ENCODE data around the gene NEGR1.

Gene NEGR1

DNA sequence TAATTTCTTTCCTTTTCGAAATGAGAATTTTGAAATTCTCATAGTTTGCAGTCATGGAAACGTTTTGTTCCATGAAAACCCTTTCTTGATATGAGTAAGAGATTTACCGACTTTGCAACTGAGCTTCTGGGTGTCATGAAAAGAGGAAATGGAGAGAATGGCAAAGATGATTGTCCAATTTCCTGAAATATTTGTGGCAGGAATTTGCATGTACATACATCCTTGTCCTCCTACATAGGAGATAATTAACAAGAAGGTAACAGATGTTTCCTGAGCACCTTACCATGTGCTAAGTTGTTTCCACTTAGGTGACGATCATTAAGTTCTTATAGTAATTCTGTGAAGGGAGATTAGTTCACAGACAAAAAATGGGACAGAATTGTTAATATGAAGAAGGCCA lies 170.7 kb downstream of the NEGR1 start:
- no peak for DNase-seq

DNA sequence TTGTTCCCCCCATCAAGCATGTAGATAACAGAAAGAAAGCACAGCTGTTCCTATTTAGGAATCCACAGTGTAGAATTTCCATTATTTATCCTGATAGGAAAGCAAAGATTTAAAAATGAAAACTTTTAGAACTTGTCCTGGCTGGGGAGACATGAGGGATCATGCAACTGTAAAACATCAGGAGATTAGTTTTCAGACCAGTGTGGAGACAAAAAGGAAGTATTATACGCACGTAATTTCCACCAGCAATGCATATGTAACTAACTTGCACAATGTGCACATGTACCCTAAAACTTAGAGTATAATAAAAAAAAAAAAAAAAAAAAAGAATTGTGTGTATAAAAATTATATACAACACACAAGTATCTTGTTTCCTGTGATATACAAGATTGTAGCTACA lies 172.4 kb downstream of the NEGR1 start:
- DNase-seq = no peak

- DNase-seq = no peak
Measured at GRCh38 chr1:72105201-72105600, 177.1 kb downstream of the NEGR1 start.

DNA sequence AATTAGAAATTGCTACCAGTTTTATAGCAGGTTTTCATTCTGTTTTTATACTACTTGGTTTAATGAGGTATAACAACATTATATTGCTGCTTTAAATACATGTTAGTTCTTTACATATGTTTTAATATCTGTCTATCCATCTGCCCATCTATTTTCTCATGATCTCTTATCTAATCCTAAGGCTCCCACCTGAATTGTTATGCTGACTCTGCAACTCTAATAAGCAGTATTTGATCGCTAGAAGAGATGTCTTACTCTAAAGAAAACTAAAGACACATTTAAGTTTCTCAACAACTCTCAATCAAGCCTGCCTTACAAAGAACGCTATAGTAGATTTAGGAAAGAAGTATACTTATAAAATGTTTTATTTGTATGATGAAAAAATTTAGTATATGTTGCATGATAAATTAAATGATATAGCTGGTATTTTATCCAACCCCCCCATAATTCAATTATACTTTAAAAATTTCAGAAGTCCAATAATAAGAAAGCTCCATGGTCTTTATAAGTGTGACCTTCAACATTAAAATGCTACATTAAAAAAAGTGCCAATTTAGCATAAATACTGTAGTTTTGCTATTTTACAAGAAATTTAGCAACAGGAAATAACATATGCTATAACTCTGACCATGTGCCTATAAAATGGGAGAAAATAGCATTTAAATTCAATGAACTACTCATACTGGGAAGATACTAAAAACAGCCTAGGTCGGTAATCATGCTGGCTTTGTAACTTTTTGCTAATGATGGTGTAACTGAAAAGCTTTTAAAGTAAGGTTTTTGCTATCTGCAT lies 180.3 kb downstream of the NEGR1 start:
- no peak for DNase-seq

GRCh38 chr1:72100771-72101170 lies 181.6 kb downstream of the NEGR1 start:
- no peak for DNase-seq

GRCh38 chr1:72097851-72098570 lies 184.3 kb downstream of the NEGR1 start:
- no peak for DNase-seq

DNA sequence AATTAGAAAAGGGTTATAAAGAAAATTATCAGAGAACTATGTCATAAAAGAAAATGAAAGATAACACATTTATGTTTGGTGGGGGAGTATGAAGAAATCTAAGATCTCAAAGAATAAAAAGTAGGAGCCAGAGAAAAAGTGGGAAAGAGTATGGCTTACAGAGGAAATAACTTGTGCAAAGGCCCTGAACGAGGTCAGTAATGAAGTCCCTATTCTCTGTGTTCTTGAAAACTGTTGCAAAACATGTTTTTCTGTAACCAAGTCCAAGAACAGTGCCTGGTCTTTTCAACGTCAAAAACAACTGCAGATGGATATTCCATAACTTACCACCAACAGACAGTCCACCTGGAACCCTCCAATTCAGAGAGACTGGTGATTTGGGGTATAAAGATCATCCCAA lies 188.1 kb downstream of the NEGR1 start:
- no peak for DNase-seq

DNA sequence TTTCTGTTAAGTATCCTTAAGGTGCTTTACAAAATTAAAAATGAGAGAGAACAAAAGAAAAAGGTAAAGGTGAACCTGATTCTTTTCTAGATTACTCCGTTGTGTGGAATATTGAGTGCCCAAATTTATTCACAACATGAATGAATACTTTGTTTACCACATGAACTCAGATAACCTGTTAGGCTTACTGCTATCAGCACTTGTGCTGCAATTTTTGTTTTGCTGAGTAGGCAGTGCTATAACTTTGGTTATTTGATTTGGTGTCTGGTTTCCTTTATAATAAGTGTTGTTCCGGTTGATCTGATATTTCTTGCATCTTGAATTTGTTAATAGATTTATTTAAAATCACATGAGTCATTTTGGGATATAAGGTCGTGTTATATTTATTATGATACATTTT lies 195.9 kb downstream of the NEGR1 start:
- no peak for DNase-seq

DNA sequence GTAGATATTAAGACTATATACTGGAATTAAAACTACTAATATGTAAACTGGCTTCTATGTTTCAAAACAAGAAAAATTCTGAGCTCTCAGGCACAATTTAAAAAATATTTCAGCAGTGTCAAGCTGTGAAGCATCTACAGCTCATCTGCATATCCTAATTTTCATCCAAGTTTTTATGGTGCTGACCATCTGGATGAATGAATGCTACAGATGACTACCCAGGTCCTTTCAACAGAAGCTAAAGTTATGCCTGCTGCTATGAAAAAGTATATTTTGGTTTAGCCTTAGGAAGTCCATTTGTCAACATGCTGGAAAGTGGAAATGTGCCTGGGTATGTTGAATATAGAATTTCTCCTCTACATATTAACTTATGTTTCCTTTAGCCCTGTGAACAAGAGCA lies 206.9 kb downstream of the NEGR1 start:
- DNase-seq = no peak

DNA sequence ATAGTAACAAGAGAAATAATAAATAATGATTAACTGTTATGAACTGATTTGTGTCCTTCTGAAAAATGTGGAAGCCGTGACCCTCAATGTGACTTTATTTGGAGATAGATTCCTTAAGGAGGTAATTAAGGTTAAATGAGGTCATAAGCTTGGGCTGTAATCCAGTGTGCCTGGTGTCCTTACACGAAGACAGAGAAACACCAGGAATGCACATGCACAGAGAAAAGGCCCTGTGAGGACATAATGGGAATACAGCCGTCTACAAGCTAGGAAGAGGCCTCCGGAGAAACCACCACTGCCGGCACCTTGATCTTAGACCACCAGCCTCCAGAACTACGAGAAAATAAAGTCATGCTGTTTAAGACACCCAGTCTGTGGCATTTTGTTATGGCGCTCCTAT lies 215.9 kb downstream of the NEGR1 start:
- no peak for DNase-seq

DNA sequence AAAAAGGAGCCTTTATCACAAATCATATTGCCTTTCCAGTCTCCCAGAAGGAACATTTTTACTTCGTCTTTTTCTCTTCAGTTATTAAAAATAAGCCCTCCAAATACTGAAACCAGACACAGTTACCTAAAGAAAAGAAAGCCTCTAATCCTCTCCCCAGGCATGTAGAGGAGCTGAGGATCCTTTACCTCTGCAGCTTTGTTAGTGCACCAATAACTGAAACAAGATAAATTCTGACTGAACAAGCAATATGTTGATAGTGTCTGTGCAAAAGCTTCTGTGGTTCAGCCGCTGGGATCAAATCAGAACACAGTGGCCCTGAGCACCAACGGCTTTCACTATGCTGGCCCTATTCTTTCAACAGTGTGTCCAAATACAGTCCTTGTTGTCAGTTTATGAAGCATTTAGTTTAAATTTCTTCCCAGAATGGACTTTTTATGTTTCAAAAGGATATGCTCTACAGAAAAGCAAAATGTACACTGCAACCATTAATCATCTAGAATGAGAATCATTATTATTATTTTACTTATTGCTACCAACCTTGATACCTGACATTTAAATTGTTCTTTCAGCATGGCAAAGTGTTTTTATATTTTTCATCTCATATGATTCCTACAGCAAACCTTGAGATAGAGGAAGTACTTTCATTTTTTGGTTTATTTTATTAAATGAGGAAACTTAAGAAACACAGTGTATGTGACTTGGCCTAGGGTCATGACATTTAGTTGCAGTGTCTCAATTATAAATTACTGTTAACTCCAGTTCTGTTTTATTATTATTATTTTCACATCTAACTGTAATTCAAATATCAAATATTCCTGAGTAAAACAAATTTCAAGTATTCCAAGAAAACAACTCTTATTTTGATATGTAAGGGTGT lies 217.9 kb downstream of the NEGR1 start:
- no peak for DNase-seq

- DNase-seq = no peak
Measured at GRCh38 chr1:72063364-72064044, 218.8 kb downstream of the NEGR1 start.

DNA sequence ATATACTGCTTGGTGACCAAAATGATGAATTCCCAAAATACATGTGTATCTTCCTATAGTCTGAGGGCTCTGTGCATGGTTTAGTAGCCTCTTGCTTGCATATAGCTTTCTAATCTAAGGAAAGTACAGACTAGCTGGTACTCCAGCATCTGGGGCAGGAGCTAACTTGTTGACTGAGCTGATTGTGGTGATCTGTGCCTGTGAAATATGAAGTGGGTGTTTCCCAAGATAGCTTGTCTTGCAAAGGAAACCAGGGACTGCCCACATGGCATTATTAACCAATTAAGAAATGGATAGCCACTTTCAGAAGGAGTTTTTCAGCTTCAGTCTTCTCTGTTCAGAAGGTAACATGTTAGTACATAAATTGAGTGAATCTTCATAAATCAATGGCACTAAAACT lies 219.8 kb downstream of the NEGR1 start:
- DNase-seq = no peak

DNA sequence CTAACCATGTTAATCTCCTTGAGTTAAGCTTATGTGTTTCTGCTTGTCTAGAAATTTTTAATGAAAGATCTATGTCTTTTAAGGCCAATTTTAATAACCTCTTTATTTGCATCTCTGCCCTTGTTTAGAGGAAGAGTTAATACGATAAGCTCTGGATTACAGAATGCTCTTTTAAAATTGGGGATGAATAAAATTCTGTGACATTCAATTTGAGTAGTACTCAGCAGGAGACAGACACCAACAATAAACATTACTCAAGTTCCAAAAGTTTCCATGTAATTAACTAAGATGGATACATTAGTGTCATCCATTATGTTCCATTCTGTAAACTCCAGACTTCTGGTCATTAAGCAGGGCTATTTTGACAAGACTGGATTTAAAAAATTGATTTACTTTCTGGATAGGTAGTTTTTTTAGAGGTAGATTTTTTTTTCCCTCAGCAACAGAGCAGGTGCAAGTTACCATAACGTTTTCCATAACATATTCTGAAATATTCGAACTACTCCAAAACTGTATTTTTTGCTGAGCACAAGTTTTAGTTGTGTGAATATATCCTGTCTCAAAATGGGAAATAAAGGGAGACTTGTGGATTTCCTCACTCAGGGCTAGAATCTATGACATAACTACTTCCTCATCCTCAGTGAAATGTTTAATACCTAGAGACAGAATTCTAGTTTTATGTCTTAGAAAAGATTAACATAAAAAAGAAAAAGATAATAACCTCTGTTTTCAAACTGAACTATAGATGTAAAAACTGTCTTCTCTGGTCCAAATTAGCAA lies 221.7 kb downstream of the NEGR1 start:
- DNase-seq = no peak

DNA sequence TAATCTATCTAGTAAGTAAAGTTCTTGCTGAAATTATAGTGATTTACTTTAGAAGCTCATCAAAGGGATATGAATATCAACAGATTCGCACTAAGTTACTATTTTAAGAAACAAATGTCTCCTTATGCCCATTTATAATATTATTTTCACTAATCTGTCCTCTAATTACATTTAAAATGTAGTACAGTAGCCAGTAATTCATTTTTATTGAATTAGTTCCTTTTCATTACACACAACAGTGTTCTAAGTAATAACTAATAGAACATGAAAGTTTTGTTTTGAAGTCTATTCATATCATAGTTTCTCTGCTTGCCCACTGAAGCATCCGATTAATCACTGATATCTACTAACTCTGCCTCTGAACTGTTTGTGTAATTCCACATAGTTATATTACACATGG lies 225.8 kb downstream of the NEGR1 start:
- DNase-seq = no peak

- no peak for DNase-seq
Measured at GRCh38 chr1:72051538-72051937, 230.8 kb downstream of the NEGR1 start.

GRCh38 chr1:72050551-72050950 lies 231.8 kb downstream of the NEGR1 start:
- no peak for DNase-seq

DNA sequence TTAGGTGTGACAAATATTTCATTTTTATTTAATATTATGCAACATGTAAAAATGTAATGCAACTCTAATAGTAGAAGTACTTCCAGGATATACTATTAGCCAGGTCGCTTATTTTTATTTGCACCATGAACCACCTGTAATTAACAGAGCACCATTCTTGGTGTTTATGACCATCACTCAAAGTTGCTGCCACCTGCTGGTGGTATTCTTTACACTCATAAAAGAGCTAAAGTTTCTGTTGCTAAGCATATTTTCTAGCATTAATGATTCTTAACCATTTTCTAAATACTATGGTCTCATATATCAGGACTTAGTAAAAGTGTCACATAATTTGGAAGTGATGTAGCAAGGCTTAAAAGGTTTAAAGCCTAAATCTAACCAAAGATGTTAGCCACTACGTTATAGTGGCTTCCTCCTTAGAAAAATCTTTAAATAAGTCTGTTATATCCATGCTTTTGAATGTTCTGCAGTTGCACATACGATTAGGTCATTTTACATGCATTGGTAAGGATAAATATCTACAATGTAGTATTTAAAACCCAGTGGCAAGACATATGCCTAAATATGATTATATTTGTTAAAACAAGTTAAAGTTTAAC lies 244.5 kb downstream of the NEGR1 start:
- no peak for DNase-seq

GRCh38 chr1:72034827-72035226 lies 247.5 kb downstream of the NEGR1 start:
- no peak for DNase-seq

DNA sequence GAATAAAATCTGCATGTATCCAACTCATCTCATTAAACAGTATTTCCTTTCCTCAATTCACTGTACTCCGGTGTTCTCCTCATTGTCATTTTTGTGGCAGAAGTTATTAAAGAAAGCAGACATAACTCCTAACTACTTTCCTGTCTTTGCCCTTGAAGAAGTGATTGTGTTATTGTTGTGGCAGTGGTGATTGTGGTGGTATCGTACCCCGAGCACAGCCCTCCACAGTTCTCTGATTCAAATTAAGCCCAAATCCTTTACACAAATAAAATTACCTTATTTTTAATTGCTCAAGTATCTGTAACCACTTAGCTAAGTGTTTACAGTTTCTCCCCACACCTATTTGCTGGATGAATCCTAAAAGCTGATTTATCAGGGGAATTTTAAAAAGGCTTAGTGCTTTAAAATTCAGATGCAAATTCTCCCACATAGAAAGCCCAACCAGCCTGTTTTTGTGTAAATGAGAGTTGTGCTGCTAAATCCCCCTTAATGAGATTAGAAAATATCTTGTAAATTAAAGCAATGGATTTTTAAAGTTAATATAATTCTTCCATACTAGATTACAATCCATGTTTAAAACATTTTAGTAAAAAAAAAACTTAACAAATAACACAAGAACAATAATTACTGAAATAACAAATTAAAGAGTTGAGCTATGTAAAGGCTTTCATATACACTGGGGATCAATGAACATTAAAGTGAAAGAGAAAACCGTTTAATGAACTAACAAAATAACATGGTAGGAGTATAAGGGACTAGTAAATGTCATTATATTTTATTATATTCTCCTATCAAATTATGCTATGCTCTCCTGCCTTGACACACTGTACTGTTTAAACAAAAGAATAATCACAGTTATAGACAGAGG lies 259.0 kb downstream of the NEGR1 start:
- no peak for DNase-seq

- DNase-seq = no peak
Measured at GRCh38 chr1:72018562-72018961, 263.8 kb downstream of the NEGR1 start.

All from activated CD8-positive, alpha-beta memory T cell treated with anti-CD3 and anti-CD28 coated beads, Interleukin-2, amount 50 U/mL, for 4 hours (primary cell).